Pons (tissue), 1 donor: Measurements from ENCODE around the gene WDR45B.

ENCODE experiments used
- DNase-seq: peaks from one replicate; pipeline ENCODE4 v3.0.0-alpha.2; 2016; ENCODE audit warnings: low spot score

The WDR45B gene

GRCh38 chr17:82677353-82677925 is 29.2 kb upstream of the WDR45B start:
- no peak for DNase-seq

DNA sequence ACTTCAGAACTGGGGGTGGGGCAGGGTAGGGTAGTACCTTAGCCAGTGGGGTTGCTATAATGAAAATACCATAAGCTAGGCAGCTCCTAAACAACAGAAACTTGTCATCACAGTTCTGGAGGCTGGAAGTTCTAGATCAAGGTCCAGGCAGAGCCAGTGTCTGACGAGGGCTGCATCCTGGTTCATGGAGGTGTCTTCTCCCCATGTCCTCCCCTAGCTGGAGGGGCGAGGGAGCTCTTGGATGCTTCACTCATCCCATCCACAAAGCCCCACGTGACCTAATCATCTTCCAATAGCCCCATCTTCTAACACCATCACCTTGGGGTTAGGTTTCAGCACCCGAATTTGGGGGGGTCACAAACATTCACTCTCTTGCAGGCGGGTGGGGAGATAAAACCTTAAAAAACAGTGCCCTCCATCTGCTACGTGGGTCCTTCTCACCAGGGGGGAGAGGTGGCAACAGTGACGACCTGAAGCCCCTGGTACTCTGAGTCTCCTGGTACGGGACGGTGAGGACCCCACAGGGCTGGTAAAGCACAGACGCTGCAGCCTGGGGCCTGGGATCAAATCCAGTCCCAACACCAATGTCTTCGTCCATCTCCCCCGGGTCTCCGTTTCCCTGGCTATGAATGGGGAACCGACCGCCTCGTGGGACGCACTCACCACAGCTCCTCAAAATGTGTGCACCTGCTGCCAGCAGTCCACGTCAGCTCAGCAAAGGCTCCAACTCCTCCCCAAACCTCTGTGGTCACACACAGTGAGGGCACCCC is 27.4 kb upstream of the WDR45B start:
- no peak for DNase-seq

DNA sequence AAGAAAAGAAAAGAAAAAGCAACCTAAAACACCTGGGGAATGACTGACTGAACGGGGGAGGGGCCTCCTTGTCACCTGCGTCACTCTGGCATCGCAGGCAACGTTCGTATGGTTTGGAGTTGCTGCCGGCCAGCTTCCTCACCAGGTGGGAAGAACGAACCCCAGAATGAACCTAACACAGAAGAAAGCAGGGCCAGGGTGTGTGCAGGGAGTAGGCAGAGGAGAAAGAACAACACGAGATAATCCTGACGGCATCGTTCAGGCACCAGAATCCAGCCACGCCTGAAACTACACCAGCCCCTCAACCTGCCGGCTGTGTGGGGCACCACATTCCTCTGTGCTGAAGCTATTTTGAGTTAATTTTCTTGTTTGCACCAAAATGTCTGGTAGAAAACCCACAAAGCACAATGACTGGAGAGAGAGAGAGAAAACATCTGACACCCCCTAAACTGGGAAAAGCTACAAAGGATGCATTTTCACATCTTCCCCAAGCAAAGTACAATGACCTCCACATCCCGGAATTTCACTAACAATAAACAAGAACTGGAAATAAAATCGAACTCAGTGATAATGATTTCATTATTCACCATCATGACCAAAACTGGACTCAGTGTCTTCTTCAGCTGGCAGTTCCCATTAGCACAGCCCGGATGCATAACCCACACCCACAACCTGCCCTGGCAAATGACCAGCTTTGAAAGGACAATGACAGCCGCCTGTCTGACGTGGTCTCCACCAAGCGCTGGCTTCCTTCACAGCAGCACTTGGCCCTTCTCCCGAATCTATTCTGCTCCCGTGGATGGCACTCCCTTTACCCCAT is 26.6 kb upstream of the WDR45B start:
- DNase-seq, result peak; percentile 97

DNA sequence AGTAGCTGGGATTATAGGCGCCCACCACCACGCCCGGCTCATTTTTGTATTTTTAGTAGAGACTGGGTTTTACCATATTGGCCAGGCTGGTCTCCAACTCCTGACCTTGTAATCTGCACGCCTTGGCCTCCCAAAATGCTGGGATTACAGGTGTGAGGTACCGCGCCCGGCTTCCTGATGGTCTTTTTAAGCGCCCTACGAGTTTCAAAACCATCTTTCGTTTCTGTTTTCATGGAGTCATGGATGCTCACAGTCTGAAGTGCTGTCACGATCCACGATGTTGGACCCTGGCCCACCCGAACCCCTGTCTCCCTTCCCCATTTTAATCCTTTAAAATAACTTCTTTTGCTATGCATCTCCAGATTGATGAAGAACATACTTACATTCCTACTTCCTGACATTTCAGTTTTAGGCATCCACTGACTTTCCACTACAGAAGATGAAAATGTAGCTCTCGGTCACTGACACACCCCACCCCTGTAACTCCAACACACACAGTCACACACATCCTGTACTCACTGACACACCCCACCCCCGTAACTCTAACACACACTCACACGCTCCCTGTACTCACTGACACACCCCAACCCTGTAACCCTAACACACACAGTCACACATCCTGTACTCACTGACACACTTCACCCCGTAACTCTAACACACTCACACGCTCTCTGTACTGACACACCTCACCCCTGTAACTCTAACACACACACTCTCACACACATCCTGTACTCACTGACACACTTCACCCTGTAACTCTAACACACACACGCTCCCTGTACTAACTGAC is 22.6 kb upstream of the WDR45B start:
- no peak for DNase-seq

DNA sequence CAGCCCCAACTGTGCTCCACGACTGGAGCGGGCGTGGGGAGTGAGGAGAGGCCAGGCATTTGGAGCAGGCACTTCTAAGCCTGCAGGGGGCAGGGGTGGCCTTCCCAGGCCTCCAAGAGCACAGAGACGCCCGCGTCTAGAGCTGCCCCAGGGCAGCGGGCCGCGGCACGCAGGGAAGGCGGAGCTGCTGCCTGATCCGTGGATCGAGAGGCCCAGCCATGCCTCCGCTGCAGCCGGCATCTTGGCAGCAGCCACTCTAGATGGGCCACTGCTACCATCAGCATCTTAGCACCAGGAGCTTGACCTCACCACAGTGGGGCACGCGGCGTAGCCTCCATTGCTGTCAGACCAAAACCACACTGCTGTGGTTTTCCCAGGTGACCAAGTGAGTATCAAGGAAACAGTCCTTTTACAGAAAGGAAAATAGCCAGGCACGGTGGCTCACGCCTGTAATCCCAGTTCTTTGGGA is 20.4 kb upstream of the WDR45B start:
- peak; percentile 85 for DNase-seq

GRCh38 chr17:82668024-82668630 is 19.9 kb upstream of the WDR45B start:
- no peak for DNase-seq

GRCh38 chr17:82667668-82668000 is 19.4 kb upstream of the WDR45B start:
- DNase-seq, result no peak

- no peak for DNase-seq
Measured at GRCh38 chr17:82666931-82667667, 18.9 kb upstream of the WDR45B start.

- no peak for DNase-seq
Measured at GRCh38 chr17:82665891-82666290, 17.6 kb upstream of the WDR45B start.

GRCh38 chr17:82665217-82665616 is 17.0 kb upstream of the WDR45B start:
- DNase-seq, result no peak

DNA sequence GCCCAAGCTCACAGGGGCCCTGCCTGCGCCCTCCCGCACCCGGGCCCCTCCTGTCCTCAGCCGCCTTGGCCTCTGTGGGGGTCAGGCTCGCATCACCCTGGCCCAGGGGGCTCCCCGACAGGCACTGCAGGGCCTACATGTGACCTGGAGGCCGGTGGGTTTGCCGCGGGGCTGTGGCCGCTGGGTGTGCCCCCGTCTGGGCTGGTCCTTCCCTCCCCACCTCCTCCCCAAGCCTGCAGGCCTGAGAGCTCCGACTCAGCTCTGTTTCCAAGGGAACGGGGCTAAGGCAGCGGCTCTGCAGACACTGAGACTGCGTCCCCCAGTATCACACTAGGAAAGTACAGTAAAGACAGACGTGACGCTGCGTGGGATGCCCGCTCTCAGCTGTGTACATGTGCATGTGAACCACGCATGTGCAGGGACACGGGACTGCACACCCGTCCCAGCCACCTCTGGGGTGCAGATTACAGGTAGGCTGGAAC is 16.5 kb upstream of the WDR45B start:
- no peak for DNase-seq

DNA sequence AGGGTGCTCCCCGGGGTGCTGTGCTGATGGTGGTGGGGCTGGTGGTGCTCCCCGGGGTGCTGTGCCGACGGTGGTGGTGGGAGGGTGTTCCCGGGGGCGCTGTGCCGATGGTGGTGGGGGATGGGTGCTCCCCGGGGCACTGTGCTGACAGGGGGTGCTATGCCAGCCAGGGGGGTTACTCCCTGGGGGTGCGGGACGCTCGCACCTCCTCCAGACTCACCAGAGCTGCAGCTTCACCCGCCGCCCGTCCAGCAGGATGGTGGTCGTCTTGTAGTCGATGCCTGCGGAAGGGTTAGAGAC is 16.0 kb upstream of the WDR45B start:
- no peak for DNase-seq

DNA sequence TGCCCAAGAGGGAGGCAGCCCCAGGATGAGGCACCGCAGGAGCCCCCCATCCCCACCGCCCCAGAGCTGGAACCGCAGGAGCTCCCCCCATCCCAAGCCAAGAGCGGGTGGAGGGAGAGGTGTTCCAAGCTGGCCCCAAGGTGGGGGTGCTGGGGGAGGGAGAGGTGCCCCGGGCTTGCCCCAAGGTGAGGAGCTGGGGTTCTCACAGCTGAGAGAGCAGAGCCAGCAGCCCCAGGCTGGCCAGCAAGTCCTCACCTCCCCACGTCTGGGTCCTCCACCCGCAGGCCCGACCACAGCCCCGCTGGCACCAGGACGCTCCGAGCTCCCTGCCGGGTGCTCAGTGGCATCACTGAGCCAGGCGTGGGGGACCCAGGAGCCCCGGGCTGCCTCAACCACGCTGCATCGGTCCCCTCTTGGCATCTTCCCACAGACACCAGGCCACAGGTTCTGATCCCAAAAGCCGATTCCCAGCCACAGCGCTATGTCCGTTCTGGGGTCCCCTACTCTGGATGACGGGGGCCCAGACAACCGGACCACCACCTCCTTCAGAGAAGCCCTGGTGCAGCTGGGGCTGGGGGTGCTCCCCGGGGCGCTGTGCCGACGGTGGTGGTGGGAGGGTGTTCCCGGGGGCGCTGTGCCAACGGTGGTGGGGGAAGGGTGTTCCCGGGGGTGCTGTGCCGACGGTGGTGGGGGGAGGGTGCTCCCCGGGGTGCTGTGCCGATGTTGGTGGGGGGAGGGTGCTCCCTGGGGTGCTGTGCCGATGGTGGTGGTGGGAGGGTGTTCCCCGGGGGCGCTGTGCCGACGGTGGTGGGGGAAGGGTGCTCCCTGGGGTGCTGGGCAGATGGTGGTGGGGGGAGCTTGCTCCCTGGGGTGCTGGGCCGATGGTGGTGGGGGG is 15.4 kb upstream of the WDR45B start:
- DNase-seq, result no peak

DNA sequence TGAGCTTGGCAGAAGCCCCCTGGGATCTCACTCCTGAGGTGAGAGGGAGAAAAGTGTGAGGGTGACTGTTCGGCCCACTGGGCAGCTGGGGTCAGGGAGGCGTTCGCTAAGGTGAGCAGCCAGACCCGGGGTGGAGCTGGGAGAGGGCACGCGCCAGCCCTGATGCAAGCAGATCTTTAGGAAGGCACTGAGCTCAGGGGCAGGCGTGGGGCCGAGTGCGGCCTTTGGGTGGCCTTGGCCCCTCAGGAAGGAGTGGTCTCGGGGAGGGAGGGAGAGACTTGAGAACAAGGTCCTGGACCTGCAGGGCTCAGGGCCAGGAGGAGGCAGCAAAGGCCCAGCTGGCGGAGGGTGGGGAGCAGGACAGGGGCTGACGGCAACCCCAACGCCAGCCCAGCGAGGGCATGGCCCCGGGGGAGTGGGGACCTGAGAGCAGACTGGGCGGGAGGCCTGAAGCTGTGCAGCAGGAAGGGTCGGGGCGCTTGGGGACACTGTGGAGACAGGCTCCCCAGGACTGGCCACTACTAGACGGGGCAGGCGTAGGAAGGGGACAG is 14.5 kb upstream of the WDR45B start:
- no peak for DNase-seq

GRCh38 chr17:82661717-82662683 is 13.8 kb upstream of the WDR45B start:
- no peak for DNase-seq

DNA sequence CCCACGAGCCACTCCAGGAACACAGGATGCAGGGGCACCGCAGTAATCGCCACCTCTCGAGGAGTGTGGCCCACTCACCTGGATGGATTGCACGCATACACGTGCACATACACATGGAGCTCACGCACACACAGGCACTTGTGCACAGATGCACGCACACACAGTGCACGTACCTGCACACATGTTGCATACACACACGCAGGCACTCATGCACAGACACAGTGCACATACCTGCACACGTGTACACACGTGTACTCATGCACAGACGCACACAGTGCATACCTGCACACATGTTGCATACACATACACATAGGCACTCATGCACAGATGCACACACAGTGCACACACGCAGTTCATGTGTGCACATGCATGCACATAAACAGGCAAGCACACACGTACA is 11.6 kb upstream of the WDR45B start:
- DNase-seq, result no peak

- no peak for DNase-seq
Measured at GRCh38 chr17:82658796-82659452, 10.7 kb upstream of the WDR45B start.

DNA sequence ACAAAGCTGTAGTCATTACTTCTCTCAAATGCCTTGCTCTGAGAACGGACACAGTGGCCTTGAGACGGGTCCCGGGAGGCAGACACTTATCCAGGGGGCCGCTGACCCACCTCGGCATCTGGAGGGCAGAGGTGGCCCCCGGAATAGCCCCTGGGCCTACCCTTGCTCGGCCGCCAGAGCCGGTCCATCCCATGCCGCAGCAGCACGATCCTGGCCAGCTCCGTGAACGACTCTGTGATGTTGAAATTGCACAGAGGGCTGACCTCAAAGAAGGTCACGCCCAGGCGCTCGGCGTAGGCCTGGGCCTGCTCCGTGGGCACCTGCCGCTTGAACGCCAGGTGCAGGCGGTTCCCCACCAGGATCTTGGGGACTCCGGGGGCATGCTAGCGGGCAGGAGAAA is 10.1 kb upstream of the WDR45B start:
- no peak for DNase-seq
